ENCODE measurements around the gene CIDEC.

Gene CIDEC

GRCh38 chr3:9879830-9880549 lies at the start of gene CIDEC:
Gene CIDEC, minus strand, starts transcription at chr3:9880253. Its CDS starts 1,767 bp downstream, at chr3:9878486.
- DNase-seq: no peak

DNA sequence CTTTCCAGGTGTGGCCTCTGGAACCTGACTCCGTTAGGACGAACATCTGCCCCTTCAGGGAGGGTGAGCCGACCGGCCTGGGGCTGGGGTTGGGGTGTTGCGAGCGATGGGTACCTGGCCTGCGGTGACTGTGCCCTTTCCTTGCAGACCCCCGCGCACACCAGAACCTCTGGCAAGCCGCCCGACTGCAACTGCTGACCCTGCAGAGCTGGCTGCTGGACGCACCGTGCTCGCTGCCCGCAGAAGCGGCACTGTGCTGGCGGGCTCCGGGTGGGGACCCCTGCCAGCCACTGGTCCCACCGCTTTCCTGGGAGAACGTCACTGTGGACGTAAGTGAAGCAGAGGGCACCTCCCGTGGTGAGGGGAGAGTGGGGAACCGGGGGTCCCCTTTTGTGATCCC lies 48.1 kb upstream of the CIDEC start:
- no peak for DNase-seq

- DNase-seq: no peak
Measured at GRCh38 chr3:9918261-9919038, 38.4 kb upstream of the CIDEC start.

- DNase-seq: no peak
Measured at GRCh38 chr3:9917820-9918219, 37.8 kb upstream of the CIDEC start.

GRCh38 chr3:9916734-9917680 lies 37.0 kb upstream of the CIDEC start, which contains the start of gene IL17RC:
Gene IL17RC, plus strand, starts transcription at chr3:9917098. Its CDS starts 218 bp downstream, at chr3:9917316.
- DNase-seq: no peak

- no peak for DNase-seq
Measured at GRCh38 chr3:9916346-9916733, 36.3 kb upstream of the CIDEC start.

DNA sequence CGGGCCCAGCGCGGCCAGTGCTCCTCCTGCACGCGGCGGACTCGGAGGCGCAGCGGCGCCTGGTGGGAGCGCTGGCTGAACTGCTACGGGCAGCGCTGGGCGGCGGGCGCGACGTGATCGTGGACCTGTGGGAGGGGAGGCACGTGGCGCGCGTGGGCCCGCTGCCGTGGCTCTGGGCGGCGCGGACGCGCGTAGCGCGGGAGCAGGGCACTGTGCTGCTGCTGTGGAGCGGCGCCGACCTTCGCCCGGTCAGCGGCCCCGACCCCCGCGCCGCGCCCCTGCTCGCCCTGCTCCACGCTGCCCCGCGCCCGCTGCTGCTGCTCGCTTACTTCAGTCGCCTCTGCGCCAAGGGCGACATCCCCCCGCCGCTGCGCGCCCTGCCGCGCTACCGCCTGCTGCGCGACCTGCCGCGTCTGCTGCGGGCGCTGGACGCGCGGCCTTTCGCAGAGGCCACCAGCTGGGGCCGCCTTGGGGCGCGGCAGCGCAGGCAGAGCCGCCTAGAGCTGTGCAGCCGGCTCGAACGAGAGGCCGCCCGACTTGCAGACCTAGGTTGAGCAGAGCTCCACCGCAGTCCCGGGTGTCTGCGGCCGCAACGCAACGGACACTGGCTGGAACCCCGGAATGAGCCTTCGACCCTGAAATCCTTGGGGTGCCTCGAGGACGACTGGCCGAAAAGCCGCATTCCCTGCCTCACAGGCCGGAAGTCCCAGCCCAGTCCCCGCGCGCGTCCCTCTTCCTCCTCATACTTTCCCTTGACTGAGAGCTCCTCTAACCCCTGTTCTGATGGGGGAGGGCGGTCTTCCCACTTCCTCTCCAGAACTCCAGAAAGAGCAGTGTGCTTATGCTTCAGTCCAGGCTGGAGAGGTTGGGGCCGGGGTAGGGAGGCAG lies 35.4 kb upstream of the CIDEC start:
- DNase-seq: no peak

- no peak for DNase-seq
Measured at GRCh38 chr3:9914559-9915253, 34.7 kb upstream of the CIDEC start.

DNA sequence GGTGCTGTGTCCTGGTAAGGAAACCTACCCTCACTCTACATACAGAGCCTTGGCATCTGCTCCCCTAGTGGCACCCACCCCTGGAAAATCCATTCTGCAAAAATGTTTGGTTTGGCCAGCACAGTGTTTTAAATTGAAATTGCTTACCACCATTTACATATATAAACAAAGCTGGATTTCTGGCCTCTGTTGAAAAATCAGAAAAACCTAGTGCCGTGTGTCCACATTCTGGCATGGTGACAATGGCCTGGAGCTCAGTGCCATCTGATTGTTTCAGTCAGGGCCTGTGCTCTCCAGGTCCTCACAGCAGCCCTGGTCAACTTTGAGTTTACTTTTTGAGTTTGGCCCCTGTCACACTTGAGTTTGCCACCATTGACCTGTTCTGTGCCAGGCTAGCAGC lies 34.0 kb upstream of the CIDEC start:
- no peak for DNase-seq

GRCh38 chr3:9913601-9914000 lies 33.5 kb upstream of the CIDEC start:
- DNase-seq: no peak

- no peak for DNase-seq
Measured at GRCh38 chr3:9912294-9912935, 32.4 kb upstream of the CIDEC start.

DNA sequence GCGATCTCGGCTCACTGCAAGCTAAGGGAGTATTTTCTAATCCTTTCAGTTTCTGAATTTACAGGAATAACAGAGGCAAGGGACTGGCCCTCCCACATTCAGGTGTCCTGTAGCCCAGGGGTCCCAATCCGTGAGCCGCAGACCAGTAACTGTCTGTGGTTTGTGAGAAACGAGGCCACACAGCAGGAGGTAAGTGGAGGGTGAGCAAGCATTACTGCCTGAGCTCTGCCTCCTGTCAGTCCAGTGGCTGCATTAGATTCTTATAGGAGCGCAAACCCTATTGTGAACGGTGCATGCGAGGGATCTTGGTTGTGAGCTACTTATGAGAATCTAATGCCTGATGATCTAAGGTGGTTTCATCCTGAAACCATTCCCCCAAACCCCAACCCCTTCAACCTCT lies 31.8 kb upstream of the CIDEC start:
- no peak for DNase-seq

DNA sequence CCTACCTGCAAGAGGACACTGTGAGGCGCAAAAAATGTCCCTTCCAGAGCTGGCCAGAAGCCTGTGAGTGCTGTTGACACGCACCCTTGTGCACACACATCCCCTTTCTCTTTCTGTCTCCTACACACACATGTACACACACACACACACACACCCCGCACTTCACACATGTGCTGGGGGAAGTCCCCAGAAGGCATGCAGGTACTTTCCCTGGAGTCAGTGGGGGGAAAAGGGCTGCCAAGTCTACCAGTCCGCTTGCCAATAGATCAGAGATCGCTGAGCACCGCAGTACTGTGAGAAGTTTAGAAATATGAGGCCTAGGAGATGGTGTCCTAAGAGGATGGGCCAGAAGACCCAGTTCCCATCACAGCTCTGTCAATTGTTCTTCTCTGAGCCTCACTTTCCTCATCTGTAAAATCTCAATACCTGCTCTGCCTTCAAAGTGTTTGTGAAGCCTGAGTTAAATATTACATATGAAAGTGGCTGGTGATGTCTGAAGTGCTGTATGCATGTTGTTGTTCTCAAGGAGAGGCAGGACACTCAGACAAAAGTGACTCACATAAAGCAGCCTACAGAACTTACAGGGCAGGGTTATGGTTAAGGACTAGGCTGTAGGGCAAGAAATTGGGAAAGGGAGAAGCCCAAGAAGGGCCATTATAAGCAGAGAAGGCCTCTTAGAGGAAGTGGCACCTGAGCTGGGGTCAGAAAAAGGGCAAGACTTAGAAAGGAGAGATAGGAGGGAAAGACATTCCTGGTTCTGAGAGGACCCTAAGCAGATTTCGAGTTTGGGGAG lies 29.4 kb upstream of the CIDEC start:
- no peak for DNase-seq

- DNase-seq: no peak
Measured at GRCh38 chr3:9908286-9908685, 28.2 kb upstream of the CIDEC start.

DNA sequence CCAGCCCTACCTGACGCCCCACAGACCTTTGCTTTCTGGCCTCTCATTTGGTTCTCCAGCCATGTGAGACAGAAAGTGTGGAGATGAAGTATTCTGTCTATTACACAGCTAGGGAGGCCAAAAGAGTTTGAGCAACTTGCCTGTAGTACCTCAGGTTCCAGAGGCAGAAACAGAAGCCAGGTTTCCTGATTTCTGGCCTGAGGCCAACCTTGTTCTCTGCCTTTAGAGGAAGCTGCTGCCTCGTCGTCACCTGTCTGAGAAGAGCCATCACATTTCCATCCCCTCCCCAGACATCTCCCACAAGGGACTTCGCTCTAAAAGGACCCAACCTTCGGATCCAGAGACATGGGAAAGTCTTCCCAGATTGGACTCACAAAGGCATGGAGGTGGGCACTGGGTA lies 26.4 kb upstream of the CIDEC start:
- no peak for DNase-seq

DNA sequence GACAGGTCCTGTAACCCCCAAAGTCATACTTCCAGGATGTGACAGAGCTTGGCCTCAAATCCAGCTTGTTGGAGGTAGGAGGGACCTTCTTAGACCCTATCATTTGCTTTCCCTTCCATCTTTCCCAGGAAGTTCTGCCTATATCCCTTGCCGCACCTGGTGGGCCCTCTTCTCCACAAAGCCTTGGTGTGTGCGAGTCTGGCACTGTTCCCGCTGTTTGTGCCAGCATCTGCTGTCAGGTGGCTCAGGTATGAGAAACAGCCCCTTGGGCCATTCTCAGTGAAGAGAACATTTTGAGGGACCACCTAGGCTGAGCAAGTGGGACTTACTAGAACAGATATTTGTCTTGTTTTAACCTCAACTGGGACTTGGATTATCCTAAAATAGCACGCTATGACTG lies 23.9 kb upstream of the CIDEC start:
- DNase-seq: no peak

DNA sequence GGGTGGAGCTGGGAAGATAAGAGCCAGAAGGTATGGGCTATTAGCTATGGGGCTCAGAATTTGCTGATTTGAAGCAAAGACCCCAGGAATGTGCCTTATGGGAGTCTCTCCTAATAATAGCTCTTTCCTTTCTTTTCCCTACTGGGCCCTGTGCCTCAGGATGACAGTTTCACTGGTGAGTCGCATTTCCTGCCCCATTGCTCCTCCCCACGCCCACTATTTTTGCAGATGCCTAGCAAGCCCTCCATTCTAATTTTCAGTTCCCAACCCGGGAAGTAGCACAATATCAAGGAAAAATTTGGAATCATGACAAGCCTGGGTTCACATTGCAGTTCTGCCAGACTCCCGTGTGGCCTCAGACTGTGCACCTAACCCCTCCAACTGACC lies 23.2 kb upstream of the CIDEC start:
- no peak for DNase-seq

DNA sequence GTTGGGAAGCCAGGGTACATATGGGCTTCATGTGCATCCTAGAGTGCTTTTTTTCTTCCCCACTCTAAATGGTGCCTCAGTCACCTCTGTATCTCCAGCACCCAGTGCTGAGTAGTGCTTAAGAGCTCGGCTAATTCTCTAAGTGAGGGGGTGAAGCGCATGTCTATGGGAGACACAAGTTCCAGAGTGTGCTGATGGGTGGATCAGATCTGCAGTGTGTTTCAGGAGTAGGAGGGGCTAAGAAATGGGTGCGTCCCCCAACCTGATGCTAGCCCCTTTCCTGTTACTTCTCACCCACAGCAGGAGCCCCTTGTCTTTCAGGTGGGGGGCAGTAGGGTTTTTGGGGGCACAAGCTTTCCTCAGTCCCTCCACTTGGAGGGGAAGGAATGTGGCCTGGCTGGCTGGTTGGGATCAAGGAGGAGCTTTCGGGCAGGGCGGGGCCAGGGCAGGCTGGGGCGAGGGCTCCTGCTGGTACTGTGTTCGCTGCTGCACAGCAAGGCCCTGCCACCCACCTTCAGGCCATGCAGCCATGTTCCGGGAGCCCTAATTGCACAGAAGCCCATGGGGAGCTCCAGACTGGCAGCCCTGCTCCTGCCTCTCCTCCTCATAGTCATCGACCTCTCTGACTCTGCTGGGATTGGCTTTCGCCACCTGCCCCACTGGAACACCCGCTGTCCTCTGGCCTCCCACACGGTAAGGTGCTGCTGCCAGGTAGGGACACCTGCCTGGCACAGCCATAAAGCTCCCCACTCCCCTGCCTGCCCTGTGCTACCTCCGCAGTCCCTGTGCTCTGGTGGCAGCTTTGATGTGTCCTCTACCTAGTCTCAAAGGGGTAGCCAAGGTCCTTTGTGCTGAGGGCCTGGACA lies 22.6 kb upstream of the CIDEC start, which contains the start of gene IL17RE:
Gene IL17RE, plus strand, starts transcription at position 477 of the 866 bp plus-strand sequence. Its CDS starts 85 bp downstream, at position 562.
- no peak for DNase-seq

- DNase-seq: no peak
Measured at GRCh38 chr3:9901967-9902366, 21.9 kb upstream of the CIDEC start.
